Stomach (tissue), 9 donors: ENCODE measurements around the gene OBSCN. TPM values are rescaled to one million over a fixed set of nuclear protein-coding genes. Genes with fewer than 3 reads are reported as not detected.

Experiments
- DNase-seq, 2 donors: peaks; one replicate each; pipeline versions ENCODE4 v3.0.0 to v3.0.0-alpha.2; 2013 to 2019
- H3K27ac ChIP-seq, 5 donors: fragments of 200-600 bp in 4 of 5; sonication (generic) in 4 of 5; one replicate each; pipeline ENCODE4 v1.5.1; 2013 to 2019; ENCODE audit warnings: mild to moderate bottlenecking in 1 of 5, moderate library complexity in 1 of 5
- H3K27me3 ChIP-seq, 3 donors: fragments of 200-600 bp; sonication (generic); one replicate each; pipeline ENCODE4 v1.5.1; 2017 to 2019; ENCODE audit warnings: mixed run types in 1 of 3
- H3K36me3 ChIP-seq, 4 donors: fragments of 200-600 bp; sonication (generic); 1 replicate in 3 of 4; 2 replicates in 1 of 4; pipeline ENCODE4 v1.5.1; 2016 to 2019
- H3K4me1 ChIP-seq, 4 donors: fragments of 200-600 bp; sonication (generic); one replicate each; pipeline ENCODE4 v1.5.1; 2016 to 2019
- H3K4me3 ChIP-seq, 4 donors: fragments of 200-600 bp; sonication (generic) in 3 of 4; one replicate each; pipeline ENCODE4 v1.5.1; 2016 to 2019; ENCODE audit warnings: mild to moderate bottlenecking in 1 of 4
- H3K9me3 ChIP-seq, 4 donors: fragments of 200-600 bp; sonication (generic); one replicate each; pipeline ENCODE4 v1.5.1; 2016 to 2019
- CTCF ChIP-seq, 7 experiments: fragments of 450-650 bp in 4 of 7; fragments of 200-600 bp in 3 of 7; sonication (generic) in 3 of 7; IDR thresholded peaks; one replicate each; pipeline ENCODE4 v1.5.1; 2016 to 2019; ENCODE audit warnings: antibody characterized with exemption in 7 of 7, control low read depth in 2 of 7, mild to moderate bottlenecking in 1 of 7
- EP300 ChIP-seq: sonication (generic); formaldehyde crosslinking; IDR thresholded peaks from one replicate; pipeline ENCODE4 v1.6.1; 2017; ENCODE audit warnings: antibody characterized with exemption
- POLR2A ChIP-seq, 4 donors: fragments of 450-650 bp; IDR thresholded peaks; one replicate each; pipeline ENCODE4 v1.6.1; 2016; ENCODE audit warnings: antibody characterized with exemption in 4 of 4, control low read depth in 2 of 4, mild to moderate bottlenecking in 1 of 4, moderate library complexity in 1 of 4
- POLR2AphosphoS5 ChIP-seq, 3 donors: sonication (generic); formaldehyde crosslinking; IDR thresholded peaks; one replicate each; pipeline ENCODE4 v1.6.1; 2016; ENCODE audit warnings: antibody characterized with exemption in 3 of 3
- WGBS, 5 donors: extraction: QIAGEN DNeasy Blood & Tissue Kit in 3 of 5; methylation state at CpG; one replicate each; pipeline versions ENCODE4 v1.1.5 to v1.1.7; 2013 to 2018; 5-methylcytosine and 5-hydroxymethylcytosine counted together
- intact Hi-C: fragments of 100-400 bp; cut with DNase I; formaldehyde crosslinking; loops from one replicate; pipeline ENCODE4 v1.15.1; 2023; ENCODE audit warnings: low total_unique reads
- polyA plus RNA-seq, 3 donors: library from polyadenylated mRNA; stranded (reverse); fragments of 200-250 nt; gene quantifications; one replicate each; pipeline ENCODE4 v1.2.3, GENCODE V29; 2013
- total RNA-seq, 5 donors: library from RNA; depleted of rRNA; stranded (reverse); fragments of >200 nt; gene quantifications; one replicate each; pipeline versions ENCODE4 v1.1.0 to v1.2.3, GENCODE V29; 2014 to 2016
- donor health status: healthy with polysubstance abuse.
- donor health status: Bipolar disorder and iron deficiency.
- donor health status: healthy.

Gene OBSCN
- total and polyA plus RNA-seq, 8 donors: 7.2 to 111 (median 24.7) TPM

DNA sequence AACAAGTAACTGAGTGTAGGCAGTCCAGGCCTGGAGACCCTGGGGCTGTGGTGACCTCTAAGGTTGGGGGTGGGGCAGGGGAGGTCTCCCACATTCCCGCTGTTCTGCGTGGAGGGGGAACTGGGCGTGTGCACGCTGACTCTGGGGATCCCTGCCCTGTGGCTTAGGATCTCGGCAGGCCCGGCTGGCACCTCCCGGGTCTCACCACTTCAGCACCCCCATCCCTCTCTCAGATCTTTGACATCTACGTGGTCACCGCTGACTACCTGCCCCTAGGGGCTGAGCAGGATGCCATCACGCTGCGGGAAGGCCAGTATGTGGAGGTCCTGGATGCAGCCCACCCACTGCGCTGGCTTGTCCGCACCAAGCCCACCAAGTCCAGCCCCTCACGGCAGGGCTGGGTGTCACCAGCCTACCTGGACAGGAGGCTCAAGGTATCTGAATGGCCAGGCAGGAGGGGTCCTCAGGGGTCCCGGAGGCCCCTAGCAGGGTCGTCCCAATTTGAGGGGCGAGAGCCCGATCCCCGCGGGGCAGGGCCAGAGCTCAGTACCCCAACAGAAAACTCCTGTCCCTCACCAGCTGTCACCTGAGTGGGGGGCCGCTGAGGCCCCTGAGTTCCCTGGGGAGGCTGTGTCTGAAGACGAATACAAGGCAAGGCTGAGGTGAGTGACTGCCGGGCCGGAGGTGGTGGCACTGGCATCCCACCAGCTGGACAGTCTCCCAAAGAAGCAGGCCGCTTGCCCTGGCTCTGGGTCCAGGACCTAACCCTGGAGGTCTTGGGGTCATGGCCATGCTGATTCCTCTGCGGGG lies 130.1 kb downstream of the OBSCN start:
- Histone ChIP-seq H3K36me3 (peaks cover 0 to 54% (median 24%) of the 10 kb centered on the region in 4 donors), H3K27ac (no peak overlapping the region), H3K27me3 (no peaks in the 10 kb centered on the region), H3K4me1 (no peaks in the 10 kb centered on the region), H3K9me3 (no peaks in the 10 kb centered on the region), H3K4me3 (no peak overlapping the region)
- WGBS, 5 donors: 90 to 97% (median 93%) methylated on average over 12 to 26 of the region's 26 CpGs
- no peak for TF ChIP-seq EP300
- TF ChIP-seq CTCF (IDR thresholded peaks at IDR 0.05): no peak
- no peak for TF ChIP-seq POLR2A (IDR thresholded peaks at IDR 0.05)
- no peak for TF ChIP-seq POLR2AphosphoS5 (IDR thresholded peaks at IDR 0.05)
- intact Hi-C loops: no loop called here
- no peak for DNase-seq

GRCh38 chr1:228338521-228339051 lies 130.7 kb downstream of the OBSCN start:
- DNase-seq: no peak
- no peaks in the 10 kb centered on the region for H3K4me1 ChIP-seq
- H3K27me3 ChIP-seq: no peaks in the 10 kb centered on the region
- 87 to 95% (median 90%) methylated on average over 21 of the region's 21 CpGs; no CpG with 5 or more reads in 1 of the 5 donors for WGBS, 5 donors
- no peak overlapping the region for H3K27ac ChIP-seq
- no peak overlapping the region for H3K4me3 ChIP-seq
- H3K9me3 ChIP-seq: no peaks in the 10 kb centered on the region
- intact Hi-C loops: no loop called here
- TF ChIP-seq POLR2A (IDR thresholded peaks at IDR 0.05) (no peak), POLR2AphosphoS5 (IDR thresholded peaks at IDR 0.05) (no peak), CTCF (IDR thresholded peaks at IDR 0.05) (no peak), EP300 (no peak)
- peaks cover 0 to 52% (median 20%) of the 10 kb centered on the region in 4 donors for H3K36me3 ChIP-seq

GRCh38 chr1:228339059-228339704 lies 131.3 kb downstream of the OBSCN start:
- H3K4me3 ChIP-seq: no peak overlapping the region
- 92 to 94% (median 93%) methylated on average over 9 of the region's 9 CpGs for WGBS, 5 donors
- intact Hi-C loops: no loop called here
- H3K36me3 ChIP-seq: peaks cover 0 to 46% (median 16%) of the 10 kb centered on the region in 4 donors
- H3K9me3 ChIP-seq: no peaks in the 10 kb centered on the region
- H3K27me3 ChIP-seq: no peaks in the 10 kb centered on the region
- no peak for DNase-seq
- no peak overlapping the region for H3K27ac ChIP-seq
- H3K4me1 ChIP-seq: no peaks in the 10 kb centered on the region
- TF ChIP-seq POLR2A (IDR thresholded peaks at IDR 0.05) (no peak), CTCF (IDR thresholded peaks at IDR 0.05) (no peak), EP300 (no peak), POLR2AphosphoS5 (IDR thresholded peaks at IDR 0.05) (no peak)

GRCh38 chr1:228339766-228340685 lies 132.2 kb downstream of the OBSCN start:
- intact Hi-C loops: no loop called here
- WGBS, 5 donors: 89 to 94% (median 93%) methylated on average over 7 to 24 of the region's 24 CpGs

More at GRCh38 chr1:228339766-228340685, 132.2 kb downstream of the OBSCN start:
- no peak overlapping the region for H3K27ac ChIP-seq
- no peaks in the 10 kb centered on the region for H3K4me1 ChIP-seq
- no peaks in the 10 kb centered on the region for H3K27me3 ChIP-seq
- H3K36me3 ChIP-seq: peaks cover 0 to 43% (median 16%) of the 10 kb centered on the region in 4 donors
- DNase-seq: no peak
- TF ChIP-seq POLR2AphosphoS5 (IDR thresholded peaks at IDR 0.05) (no peak), CTCF (IDR thresholded peaks at IDR 0.05) (no peak), POLR2A (IDR thresholded peaks at IDR 0.05) (no peak), EP300 (no peak)
- no peak overlapping the region for H3K4me3 ChIP-seq
- H3K9me3 ChIP-seq: peaks cover 0 to 5% (median 0%) of the 10 kb centered on the region in 4 donors
